NCI-H524 (cell line): Measurements from ENCODE around the gene SYNE3.
A peak's percentile ranks its signal among the peaks of the same experiment; 100 is the strongest.

ENCODE experiments used
- DNase-seq, 2 experiments: peaks; one replicate each; lab custom pipeline; 2025; lab: John Stamatoyannopoulos, UW

The SYNE3 gene

DNA sequence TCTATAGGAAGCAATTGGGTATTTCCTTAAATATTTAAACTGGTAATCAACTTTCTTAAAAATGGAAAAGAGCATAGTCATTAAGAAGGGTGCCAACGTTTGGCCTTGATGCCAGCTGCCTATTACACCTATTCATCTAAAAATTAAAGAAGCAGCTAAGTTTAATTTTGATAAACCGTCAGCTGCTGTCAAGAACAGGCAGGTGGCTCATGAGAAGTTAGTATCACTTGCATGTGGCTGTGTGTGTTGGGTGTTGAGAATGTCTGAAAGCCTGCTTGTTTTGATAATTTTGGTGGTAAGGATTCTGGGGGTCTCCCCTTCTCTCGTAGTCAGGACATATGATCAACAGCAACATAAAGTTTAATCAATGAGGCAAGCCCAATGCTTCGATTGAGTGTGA, 24.9 kb upstream of the SYNE3 start:
- no peak for DNase-seq

DNA sequence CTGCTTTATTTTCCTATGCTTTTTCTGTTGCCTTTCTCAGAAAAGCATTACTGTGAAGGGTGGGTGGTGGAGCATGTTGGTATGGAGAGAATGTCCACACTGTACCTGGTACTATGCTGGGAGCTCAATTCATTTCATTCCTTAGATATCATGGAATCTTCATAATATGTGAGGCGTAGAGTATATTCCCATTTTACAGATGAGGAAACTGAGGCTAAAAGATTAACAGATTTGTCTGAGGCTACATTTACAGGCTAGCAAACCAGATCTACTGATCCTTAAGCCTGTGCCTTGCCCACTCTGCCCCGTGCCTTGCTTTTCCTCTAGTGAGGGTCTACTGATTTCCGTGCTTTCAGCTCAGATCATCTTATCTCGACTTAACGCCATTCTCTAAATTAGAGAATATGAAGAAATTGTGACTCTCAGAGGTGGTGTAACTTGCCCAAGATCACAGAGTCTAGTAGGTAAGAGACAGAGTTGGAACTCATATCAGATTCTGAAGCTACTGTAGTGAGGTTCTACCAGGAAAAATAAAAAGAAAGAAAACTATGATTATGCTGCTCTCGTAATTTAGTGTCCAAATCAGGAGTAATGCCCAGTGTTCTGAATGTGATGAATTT, 23.9 kb upstream of the SYNE3 start:
- no peak for DNase-seq

DNA sequence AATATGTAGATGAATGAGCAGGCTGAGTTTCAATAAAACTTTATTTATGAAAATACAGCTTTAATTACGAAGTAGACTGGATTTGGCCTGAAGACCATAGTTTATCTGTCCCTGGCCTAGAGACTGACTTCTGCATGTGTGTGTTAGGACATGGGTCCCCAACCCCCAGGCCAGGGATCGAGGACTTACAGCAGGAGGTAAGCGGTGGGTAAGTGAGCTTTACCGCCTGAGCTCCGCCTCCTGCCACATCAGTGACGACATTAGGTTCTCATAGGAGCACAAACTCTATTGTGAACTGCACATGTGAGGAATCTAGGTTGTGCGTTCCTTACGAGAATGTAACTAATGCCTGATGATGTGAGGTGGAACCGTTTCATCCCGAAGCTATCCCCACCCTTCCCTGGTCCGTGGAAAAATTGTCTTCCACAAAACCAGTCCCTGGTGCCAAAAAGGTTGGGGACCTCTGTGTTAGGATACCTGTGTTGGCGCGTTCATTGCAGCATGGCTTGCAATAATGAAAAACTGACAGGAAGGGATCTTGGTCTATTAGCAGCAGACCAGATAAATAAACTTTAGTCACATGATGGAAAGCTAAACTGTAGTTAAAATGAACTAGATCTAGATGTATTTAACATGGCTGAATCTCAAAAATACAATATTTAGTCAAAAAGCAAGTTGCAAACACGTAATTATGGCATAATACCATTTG, 22.5 kb upstream of the SYNE3 start:
- no peak for DNase-seq

- DNase-seq: peak in 1 of 2 experiments; percentile 38
Observed at GRCh38 chr14:95537298-95538089, 21.0 kb upstream of the SYNE3 start.

DNA sequence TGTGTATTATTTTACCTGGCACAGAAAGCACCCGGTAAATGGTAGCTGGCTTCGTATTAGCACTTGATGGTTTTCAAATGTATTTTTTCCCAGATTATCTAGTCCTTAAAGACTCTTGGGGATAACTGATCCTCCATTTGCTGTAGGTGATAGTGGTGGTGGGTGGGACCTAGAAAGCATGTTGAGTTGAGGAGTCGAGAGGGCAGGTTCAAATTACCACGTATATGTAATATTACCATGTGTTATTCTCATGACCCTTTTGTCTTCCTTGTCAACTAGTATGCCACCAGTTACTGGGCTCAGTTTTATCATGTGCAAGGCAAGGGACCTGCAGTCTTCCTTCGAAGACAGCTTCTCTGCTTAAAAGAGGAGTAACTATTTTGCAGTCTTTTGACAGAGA, 20.2 kb upstream of the SYNE3 start:
- DNase-seq: peak; percentile 13 to 65

DNA sequence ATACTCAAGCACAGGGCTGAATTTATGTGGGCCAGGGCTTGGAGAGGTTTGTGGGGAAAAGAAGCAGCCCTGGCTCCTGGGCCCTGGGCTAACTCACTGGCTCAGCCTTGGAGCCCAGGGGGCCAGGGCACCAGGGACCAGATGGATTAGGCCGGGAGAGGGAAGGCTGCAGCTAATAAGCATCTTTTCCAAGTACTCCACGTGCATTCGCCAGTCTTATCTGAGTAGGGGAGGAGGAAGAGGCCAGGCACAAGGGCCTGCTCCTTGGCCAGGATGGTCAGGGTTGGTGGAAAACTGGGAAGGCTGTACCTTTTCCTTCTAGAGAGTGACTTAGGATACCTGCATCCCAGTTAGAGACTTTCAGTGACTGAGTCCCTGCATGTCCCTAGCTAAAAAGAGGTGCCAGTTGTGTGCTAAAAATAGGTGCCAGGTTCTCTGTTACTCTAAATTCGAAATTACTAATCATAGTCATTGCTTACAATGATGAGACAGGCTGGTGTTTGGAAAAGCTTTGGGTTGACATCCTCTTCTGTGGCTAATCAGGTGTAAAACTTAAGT, 19.7 kb upstream of the SYNE3 start:
- peak; percentile 49 to 74 for DNase-seq

- DNase-seq: peak in 1 of 2 experiments; percentile 64
Observed at GRCh38 chr14:95535226-95536021, 19.0 kb upstream of the SYNE3 start.

DNA sequence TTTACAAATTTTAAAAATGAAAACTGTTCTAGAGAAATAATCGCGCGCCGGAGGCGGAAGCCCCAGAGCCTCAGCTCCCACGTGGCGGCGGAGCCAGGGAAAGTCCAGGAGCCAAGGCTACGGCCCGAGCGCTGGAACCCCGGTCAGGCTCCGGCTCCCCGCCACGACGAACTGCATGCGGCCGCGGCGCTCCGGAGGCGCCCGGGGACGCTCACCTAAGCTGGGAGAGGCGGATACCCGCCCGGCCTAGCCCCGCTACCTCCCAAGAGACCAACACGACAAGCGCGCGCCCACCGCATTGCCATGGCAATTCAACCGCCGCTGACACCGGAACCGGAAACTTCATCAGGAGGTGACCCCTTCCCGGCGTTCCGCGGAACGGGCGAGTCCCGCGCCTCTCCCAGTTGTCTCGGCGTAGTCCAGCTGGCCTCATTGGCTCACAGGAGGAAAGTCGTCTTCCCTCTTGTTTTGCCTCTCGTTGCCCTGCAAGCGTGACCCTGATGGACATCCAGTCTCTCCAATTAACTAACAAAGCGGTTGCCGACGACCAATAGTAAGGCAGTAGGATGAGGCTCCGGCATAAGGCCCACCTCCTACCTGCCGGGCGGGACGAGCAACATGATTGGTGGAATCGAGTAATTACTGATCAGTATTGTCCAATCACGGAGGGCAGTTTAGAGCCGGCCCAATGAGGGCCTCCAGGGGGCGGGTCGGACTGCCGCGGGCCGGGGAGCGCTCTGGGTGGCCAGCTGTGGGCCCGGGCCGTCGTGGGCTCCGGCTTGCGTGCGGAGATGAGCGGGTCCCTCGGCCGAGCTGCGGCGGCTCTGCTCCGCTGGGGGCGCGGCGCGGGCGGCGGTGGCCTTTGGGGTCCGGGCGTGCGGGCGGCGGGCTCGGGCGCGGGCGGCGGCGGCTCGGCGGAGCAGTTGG, 18.1 kb upstream of the SYNE3 start, which contains the start of gene GLRX5:
GLRX5 (plus strand) TSS at position 752 of the 927 bp plus-strand sequence; CDS start at position 792, 40 bp downstream.
- DNase-seq: peak; percentile 100

DNA sequence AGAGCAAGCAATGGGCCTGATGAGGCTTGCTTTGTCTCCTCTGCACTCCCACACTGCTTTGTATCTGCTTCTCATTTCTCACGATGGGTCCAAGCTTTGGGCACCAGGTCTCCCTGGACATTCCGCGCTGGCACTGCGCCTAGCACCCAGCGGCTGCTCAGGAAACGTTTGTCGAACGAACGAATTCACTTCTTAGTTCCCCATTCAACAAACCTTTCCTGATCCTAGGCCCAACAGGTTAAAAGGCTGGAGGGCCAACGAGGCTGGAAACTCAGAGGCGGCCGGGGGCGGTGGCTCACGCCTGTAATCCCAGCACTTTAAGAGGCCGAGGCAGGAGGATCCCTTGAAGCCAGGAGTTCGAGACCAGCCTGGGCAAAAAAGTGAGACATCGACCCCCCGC, 17.4 kb upstream of the SYNE3 start:
- DNase-seq: no peak

DNA sequence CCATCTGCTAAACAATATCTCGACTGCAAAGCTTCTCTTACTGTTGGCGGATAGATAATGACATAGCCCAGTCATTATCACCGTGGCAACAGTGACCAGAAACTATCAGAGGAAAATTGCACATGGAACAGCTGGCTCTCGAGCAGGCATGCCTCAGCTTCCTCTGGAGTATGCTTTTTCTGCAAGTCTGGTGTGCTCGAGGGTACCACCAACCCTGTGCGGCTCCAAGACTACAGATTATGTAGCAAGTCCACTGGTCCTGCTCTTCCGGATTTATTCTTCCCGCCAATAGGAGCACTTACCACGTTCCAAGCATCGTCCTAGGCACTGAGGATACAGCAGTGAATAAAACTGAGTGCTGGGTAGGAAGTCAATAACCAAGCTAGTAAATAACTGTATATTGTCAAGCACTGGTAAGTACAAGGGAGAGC, 17.0 kb upstream of the SYNE3 start:
- DNase-seq: peak; percentile 83 to 89

- no peak for DNase-seq
Observed at GRCh38 chr14:95531969-95532368, 15.5 kb upstream of the SYNE3 start.

- DNase-seq: no peak
Observed at GRCh38 chr14:95531473-95531872, 15.0 kb upstream of the SYNE3 start.

DNA sequence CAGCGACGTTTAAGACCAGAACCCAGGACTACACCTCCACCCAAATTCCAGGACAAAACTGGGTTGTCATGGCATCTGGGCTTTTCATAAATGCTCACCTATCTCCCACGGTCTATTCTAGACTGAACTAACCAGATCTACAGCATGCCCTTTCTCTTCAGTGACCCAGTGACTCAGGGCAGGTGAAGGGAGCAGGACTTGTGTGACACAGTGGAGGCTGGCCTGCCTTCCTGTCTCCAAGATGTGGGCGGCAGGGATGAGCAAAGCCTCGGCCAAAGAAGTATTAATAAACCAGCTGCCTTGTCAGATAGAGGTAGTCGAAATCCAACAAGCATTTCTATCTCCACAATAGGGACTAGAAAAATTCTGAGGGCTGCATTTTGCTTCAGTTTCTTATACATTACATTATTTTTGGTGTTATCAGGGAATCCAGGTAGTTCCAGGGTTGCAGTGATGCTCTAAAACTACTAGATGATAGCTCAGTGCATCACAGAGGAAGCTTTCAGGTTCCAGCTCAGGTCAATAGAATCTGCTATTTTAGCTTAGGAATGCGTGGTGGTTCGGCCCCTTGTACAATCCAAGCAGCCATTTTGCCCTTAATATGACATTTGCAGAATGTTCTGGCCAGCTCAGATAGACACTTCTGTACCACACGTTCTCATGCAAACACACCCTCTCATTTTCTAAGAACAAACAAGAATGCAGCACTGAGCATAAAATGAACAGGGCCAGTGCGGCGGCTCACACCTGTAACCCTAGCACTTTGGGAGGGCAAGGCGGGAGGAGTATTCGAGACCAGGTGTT, 14.2 kb upstream of the SYNE3 start:
- DNase-seq: no peak

DNA sequence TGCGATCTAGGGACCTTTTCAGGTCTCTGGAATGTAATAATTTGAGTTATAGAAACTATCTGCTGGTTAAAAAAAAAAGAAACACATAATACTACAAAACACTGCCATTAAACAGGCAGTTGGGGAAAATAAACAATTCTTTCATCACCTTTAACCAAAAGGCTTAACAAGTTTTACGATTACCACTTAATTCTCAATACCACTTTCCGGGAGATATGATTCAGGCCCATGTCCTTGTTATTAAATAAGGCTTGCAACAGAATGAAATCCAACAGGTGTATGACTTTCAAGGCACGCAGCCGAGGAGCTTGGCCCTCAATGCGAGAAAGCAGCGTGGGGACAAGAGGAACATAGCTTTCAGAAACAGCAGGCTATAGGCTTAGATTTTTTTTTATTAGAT, 12.8 kb upstream of the SYNE3 start:
- DNase-seq: no peak

DNA sequence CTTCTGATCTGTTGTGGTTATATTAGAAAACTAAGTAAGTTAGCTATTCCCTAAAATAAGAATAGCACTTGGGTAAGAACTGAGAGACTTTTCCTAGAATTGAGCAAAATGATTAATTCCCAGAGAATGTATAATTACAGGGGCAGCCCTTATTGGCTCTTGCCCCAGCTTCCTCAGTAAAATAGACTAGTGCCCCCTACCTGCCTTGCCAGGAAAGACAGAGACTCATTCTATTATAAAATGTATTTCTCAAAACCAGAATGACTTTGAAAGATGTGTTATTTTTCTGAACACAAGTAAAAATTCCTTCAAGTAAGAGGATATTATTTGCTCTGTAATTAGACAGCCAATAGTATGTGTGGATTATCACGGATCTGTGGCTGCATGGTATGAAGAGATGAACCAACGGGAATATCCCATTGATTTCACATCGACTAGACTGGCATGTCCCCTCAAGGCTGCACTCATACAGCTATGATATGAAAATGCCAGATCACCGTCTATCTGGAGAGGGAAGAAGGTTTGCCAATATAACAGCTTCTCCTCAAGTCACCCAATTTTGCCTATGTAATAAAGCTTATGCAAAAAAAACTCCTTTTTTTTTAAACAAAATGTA, 11.0 kb upstream of the SYNE3 start:
- DNase-seq: peak in 1 of 2 experiments; percentile 50

DNA sequence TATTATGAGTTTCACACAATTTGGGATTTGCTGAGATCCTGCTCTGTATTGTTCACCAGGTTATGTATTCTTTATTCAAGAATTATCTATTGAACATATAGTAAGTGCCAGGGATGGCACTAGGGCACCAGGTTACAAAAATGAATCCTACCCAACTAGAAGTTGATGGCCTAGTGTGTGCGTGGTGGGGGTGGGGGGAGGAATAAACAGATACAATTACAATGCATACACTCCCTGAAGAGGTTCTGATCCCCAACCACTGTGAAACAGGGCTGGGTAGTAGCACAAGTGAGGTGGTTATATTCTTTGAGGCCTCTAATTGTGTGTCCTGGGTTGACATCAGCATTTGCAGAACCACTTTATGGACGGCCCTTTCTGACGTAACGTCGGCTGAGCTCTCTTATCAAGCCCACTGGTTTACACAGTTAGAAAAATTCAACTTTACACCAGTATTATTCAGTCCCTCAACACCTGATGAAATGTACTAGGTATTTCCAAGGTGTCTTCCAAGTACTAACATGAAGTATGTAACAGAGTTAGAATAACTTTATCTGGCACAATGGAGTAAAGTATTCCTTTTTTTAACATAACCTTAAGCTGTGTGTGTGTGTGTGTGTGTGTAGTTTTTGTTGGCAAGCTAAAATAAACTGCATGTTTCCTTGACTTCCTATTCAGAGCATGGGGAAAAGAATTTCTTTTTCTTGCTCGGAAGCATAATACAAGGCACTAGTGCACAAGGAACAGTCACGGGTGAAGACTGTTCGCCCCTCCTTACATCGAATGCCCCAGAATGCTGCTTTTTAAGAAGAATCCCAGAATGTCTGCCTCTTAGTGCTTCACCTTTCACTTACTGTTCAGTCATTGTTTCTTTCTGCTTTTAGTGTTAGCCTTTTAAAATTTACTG, 10.3 kb upstream of the SYNE3 start:
- no peak for DNase-seq

GRCh38 chr14:95525999-95526398, 9.5 kb upstream of the SYNE3 start:
- DNase-seq: peak in 1 of 2 experiments; percentile 50
